ENCODE data around the gene RNF34. TPM values are rescaled to one million over a fixed set of nuclear protein-coding genes. Genes with fewer than 3 reads are reported as not detected.

The RNF34 gene
- total RNA-seq, 1 donor from 2014 or later: 51.8 TPM

DNA sequence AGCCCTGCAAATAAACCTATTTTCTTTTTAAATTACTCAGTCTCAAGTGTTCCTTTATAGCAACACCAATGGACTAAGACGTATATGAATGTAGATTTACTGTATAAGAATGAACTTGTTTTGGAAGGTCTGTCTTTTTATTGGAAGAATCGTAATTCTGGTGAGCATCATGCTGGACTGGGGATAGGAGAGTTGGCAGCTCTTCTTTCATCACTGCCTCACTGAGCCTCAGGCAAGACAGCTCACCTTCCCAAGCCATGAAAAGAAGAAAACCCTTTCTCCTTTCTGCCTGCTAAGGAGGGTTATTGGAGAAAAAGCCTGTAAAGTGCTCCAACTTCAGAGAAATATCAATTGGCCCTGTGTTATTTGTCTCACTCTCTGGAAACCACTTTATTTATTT is 9.1 kb upstream of the RNF34 start:
- no peak for DNase-seq

DNA sequence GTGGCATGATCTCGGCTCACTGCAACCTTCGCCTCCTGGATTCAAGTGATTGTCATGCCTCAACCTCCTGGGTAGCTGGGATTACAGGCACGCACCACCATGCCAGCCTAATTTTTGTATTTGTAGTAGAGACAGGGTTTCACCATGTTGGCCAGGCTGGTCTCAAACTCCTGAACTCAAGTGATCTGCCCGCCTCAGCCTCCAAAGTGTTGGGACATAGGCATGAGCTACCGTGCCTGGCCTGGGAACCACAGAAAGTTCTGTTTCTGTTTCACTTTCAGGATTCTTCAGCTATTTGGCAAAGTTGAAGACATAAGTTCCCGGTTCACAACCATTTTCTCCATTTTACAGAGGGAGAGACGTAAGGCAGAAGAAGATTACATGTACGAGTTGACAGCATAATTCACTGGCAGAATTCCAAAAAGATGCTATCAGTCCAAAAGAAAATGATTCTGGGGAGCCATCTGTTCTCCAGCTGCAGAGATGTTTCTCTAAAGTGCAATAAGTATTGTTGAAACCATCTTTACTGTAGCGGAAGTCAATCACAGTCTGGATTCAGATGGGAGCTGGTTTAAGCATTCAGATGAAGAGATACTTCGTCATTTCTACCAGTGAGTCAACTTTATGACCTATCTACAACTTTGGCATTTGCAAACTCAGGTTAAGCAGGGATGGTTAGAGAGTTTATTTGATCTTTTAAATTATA is 8.1 kb upstream of the RNF34 start:
- DNase-seq: peak; percentile 55

DNA sequence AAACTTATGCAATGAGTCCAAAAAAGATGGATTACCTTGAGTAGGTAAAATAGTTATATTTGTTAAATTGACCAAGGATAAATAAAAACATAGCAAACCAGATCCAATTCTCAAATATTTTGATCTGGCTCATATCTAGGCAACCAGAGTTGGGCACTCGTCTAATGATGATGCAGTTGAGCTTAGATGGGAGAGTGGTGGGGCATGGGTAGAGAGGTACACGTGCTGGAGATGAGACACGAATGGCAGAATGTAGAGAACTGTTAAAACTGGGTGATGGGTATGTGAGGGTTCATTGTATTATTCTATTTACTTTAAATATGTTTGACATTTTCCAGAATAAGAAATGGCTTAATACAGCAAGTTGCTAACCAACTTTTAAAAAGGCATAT is 7.6 kb upstream of the RNF34 start:
- no peak for DNase-seq

DNA sequence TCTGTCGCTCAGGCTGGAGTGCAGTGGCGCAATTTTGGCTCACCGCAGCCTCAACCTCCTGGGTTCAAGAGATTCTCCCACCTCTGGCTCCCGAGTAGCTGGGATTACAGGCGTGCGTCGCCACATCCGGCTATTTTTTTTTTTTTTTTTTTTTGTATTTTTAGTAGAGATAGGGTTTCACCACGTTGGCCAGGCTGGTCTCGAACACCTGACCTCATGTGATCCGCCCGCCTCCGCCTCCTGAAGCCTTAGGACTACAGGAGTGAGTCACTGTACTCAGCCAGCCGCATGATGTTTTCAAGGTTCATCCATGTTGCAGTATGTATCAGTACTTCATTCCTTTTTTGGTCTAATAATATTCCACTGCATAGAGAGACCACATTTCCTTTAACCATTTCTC is 2.4 kb upstream of the RNF34 start:
- DNase-seq: no peak

DNA sequence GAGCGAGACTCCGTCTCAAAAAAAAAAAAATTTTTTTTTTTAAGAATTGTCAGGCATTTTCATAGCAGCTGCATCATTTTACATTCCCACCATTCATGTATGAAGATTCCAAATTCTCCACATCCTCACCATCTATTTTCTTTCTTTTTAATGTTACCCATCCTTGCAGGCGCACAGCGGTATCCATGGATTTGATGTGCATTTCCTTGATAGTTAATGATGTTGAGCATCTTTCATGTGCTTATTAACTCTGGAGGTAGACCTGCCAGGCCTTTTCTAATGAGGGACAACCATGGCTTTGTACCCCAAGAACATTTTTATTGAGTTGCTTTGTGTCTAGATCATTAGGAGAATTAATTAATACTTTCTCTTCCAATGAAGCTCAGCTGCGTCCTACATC is 1.6 kb upstream of the RNF34 start:
- no peak for DNase-seq

DNA sequence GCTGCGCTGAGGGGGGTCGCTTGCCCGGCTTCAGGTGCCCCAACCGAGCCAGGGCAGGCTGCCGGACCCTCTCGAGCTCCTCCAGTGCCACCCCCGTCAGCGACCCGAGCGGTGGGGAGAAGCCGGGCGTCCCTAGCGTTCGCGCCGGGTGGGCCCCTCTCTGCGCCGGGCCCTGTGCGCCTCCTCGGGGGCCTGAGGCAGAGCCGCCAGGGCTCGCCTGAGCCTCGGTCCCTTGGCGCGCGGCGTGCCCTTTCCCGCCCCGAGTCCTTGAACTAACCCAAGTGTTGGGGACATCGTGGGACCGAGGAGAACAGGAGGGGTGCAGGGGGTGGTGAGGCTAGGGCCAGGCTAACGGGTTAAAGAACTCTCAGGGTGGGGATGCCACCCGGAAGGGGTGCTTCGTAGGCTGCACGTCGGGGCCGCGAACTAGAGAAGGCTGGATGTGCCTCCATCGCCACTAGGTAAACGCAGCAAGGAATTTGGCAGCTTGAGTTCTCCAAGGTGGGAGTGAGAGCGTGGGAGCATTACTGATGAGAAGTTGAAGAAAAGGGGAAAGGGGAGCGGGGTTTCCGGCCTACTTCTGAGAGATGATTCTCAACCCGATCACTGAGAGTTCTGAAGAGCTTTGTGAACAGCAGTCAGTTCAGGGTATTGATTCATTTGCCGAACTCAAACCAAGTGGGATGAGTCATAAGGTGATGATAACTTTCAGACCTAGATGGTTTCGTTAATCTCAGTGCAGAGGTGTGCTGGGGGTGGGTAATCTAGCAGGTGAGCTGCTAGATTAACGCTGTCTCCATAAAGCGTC is 618 bp downstream of the RNF34 start:
- peak; percentile 50 for DNase-seq

DNA sequence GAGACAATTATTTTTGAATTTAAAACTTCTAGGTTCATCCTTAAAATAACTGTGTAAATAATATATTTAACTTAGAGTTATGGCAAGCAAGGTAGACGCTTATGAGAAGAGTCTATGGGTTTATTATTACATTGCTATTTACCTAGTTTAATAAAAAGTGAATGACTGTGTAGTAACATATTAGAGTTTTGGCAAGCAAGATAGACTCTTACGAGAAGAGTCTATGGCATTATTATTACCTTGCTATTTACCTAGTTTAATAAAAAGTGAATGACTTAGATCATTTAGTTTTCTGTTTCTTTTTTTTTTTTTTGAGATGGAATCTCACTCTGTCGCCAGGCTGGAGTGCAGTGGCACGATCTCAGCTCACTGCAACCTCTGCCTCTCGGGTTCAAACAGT is 3.8 kb downstream of the RNF34 start:
- DNase-seq: no peak

DNA sequence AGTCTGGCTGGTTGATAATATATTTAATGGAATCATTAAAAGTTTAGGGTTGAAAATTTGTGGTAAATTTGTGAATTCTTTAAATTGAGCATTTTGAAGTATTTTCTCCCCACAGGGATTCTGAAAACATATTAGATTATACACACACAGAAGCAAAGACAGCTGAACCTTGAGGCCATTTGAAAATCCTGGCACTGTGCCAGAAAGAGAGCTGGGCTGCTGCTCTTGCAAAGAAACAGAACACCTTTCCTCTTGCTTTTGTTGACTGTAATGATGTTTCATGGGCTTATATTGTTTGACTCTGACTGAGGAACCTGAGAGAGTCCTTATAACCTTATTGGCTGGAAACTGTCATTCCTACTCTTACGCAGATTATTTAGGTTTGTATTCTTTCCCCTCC is 4.8 kb downstream of the RNF34 start:
- DNase-seq: peak; percentile 84

DNA sequence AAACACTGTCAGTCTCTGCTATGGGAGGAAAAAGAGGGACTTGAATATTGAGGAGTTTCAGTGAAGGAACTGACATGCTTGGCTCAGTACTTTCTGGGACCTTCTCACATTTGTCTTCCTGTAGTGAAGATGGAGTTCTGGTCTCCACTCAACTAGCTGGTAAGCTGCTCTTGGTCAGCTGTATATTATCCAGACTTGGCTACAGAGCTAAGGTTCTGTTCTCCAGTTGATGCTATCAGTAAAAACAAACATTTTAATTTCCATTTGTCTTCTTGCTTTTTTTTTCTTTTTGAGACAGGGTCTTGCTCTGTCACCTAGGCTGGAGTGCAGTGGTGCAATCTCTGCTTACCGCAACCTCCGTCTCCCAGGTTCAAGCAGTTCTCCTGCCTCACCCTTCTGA is 5.3 kb downstream of the RNF34 start:
- no peak for DNase-seq

DNA sequence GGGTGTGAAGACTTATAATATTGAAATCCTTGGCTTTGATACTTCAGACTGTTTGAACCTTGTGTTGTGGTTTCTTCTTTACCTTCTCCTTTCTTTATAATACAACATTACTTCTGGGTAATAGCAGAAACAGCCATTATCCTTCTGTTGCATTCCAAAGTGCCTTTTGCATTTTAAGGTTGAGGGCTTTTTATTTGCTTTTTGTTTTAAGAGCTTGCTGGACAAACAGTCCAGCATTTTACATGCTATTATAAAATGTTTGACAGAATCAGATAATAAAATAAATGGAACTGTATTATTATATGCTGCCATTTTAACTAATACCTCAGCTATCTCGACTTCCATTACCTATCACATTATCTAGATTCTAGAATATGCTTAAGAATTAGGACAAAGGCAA is 14.0 kb downstream of the RNF34 start:
- no peak for DNase-seq

DNA sequence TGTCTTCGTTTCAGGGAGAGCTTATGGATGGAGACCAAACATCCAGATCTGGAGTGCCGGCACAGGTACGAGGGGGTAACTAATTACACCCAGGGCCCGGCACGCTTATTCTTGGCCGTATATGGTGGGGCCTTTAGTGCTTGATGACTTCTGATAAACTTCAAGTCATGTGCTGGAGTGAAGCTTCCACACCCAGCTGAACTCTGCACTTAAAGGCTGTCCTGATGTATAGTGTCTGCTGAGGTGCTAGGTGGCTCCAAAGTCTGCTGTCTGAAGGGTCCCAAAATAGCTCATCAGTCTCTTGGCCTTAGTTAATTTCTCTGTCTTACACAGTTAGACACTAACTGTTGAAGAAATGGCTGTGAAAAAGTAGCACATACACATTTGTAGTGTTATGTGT is 17.9 kb downstream of the RNF34 start:
- no peak for DNase-seq

DNA sequence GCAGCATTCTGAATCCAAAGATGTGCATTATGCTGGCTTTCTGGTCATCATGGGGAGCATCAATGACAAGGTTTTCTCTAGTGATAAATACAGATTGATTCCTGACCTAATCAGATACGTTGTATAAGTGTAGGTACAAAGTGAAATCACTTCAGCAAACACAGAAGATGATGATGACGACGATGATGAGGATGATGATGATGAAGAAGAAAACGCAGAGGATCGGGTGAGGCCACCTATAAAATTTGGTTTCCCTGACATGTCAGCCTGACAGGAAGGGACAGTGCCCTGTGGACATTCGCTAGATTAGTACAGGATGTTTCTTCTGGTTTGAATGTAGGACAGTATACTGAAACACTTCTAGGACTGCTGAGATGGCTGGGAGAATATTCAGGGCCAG is 20.2 kb downstream of the RNF34 start:
- DNase-seq: no peak

DNA sequence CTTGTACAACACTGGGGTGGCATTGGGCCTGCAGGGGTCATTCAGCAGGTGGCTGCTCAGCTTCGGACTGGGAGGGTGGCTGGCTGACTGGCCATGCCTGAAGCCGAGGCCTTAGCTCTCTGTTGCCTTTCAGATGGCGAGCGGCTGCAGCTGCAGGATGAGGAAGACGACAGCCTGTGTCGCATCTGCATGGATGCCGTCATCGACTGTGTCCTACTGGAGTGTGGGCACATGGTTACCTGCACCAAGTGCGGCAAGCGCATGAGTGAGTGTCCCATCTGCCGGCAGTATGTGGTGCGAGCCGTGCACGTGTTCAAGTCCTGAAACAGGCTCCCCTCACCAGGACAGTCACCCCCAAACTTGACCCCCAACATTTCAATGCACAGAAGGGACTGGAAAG is 23.3 kb downstream of the RNF34 start:
- DNase-seq: no peak

DNA sequence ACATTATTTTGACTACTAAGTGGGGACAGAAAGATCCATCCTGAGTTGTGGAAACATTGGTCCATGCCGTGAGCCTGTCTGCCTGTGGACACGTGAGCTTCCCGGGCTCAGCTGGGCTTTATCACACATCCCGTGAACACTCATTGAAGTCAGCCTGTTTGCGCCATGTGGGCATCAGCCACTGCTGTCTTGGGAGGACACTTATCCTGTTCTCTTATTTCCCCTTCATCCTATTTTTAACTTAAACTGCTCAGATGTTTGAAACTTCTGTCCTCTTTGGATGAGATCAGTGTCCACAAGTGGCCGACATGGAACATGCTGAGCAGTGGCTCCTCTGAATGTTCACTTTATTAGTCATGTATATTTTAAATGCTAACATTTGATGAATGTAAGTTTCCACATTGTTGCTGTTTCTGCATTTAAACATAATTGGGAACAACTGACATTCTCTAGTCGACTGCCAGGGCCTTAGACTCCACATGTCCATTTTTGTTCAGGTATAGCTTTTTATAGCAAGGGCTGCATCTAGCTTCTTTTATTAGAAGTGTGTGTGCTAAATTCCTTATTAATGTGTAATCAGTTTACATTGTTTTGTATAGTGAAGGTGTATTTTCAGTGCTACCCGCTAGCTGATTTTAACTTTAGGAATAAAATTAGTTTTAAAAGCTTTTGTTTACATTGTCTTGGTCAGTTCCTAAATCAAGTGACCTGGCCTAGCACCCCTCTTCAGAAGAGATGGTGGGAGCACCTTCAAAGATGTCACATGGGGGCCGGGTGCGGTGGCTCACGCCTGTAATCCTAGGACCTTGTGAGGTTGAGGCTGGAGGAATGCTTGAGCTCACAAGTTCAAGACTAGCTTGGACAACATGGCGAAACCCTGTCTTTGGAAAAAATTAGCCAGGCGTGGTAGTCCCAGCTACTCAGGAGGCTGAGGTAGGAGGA is 24.0 kb downstream of the RNF34 start:
- DNase-seq: peak; percentile 60

DNA sequence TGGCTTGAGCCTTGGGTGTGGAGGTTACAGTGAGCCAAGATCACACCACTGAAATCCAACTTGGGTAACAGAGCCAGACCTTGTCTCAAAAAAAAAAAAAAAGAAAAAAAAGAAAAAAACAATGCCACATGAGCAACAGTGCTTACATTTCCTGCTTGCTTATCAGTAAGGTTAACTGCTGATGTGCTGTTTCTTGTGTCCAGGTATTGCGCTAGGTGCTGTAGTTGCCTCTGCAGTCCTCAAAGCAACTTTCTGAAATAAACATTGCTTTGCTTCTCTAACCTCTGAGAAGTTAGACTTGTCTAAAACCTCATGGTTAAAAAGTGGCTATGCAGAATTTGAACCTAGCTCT is 24.7 kb downstream of the RNF34 start:
- no peak for DNase-seq

DNA sequence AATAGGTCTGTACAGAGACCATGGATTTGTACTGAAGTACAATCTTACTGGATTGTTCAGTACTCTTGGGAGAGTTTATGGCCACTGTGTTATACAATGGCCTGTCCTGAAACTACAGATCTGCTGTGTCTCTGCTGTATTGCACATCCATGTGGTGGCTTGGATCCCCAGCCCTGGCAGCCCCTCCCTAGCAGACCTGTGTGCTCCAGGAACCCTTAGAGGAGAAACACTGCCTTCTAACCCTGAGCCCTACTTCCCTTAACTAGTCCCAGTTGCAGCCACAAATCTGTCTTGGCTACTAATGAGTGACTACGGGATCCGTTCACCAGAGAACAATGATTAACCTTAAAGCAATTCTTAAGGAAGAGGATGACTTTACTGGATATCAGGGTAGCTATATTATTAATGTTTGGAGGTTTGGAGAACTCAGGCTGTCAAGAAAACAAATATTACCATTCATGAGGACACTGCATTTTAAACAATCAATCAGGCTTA is 27.7 kb downstream of the RNF34 start:
- no peak for DNase-seq

DNA sequence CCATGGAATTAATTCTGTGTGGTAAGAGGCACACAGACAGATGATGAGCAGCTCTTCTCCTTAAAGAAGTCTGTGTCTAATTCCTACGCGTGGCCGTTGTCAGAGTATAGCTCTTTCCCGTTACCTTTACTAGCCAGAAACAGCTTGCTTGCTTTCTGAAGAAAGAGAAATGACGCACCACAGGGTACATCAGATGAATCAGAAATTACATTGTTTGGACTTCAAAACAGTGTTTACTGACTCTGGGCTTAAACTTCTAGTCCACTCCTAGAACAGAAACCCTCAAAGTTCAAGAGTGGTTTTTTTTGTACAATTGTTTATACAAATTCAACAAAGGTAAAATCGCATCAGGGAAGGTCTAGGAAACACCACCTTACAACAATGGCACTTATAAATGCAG is 29.0 kb downstream of the RNF34 start:
- no peak for DNase-seq

DNA sequence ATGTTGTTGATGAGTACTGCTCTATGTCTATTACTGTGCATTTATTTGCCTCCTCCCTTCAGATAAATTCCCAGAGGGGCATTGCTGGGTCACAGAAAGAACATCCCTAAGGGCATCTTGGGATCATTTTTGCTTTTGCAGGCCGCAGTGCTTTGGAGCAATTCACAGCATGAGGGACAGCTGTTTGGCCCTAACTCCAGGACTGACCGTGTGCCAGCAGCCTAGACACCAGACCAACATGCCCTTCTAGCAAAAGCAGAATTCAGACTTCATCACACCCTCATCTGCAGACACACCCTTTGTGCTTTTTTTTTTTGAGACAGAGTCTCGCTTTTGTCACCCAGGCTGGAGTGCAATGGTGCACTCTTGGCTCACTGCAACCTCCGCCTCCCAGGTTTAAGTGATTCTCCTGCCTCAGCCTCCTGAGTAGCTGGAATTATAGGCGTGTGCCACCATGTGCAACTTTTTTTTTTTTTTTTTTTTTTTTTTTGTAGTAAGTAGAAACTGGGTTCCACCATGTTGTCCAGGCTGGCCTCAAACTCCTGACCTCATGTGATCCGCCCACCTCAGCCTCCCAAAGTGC is 31.0 kb downstream of the RNF34 start:
- peak; percentile 24 for DNase-seq

DNA sequence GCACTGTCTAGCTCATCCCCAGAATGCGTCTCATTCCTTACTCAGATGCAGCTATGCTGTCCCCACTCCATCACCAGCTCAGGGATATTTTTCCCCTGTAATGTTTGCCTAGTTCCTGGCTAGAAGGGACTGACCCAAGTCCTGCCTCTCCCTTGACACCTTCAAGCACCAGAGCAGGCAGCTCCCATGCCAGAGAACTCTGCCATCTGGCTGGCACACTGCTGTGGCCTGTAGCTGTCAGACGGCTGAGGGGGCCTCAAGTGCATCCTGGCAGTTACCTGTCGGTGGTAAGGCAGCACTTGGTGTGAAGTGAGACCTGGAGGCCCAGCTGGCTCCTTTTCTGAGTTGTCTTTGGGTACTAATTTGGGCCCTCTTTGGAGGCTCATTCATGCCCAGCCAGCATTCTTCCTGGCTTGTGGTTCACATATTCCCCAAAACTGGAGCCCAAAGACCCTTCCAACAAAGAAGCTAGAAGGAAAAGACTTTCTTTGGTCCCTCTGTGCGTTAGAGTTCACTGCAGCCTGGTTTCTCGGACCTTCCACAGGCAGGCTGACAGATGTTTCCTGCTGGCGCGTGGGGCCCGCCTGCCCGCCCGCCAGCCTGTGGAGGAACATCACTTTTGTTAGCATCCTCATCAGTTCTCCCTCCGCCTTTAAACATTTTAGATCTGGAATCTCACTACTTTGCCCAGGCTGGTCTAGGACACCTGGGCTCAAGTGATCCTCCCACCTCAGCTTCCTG is 33.0 kb downstream of the RNF34 start:
- DNase-seq: no peak

DNA sequence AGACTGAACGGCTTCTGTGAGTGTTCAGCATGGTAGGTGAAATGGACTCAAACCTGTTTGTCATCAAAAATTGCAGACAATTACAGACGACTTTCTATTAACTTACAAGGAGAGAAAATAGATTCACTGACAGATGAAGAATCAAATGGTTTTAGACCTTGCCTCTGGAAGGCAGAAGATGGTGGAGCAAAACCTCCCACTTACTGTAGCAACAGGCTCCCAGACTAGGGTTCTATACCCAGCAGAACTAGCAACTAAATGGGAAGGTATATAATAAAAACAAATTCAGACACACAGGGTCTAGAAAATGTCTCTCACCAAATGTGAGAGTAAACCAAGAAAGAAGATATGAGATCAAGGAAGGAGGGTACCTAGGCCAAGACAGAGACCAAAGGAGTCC is 36.8 kb downstream of the RNF34 start:
- DNase-seq: no peak

DNA sequence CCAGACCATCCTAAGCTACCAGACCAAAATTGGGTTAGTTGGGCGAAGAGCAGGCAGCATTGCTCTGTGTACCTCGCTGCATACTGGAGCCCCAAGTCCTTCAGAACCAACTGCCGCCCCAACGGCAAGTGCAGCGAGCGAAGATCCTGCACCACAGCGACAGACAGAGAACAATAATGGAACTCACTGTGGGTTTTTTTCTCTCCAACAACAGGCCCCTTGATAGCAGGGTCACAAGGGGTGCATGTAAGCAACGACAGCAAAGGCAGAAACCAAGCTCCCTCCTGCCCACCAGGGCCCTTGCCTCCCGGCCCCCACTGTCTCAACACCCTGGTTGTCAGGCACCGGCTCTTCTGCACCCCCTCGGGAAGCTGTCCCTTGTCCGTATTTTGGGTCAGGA is 39.0 kb downstream of the RNF34 start:
- DNase-seq: no peak

DNA sequence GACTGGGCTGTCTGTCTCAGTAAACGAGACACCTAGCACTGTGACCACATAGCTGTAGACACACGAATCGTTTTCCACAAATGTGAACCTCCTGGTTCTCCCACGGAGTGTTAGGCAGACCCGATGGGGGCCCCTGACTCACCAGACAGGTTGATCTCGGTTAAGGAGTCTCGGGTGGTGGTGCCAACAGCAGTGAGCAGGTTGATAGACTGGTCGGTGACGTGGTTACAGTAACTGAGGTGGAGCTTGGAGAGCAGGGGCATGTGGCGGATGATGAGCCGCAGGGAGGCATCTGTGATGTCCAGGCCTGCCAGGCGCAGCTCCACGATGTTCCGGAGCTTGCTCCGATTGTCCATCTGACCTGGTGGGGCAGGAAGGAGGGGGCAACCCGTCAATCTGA is 39.8 kb downstream of the RNF34 start:
- no peak for DNase-seq

Data from tongue (tissue), 2 donors.